NCI-H1417 treated with DMSO at 0.1 percent for 48 hours (cell line): ENCODE measurements around the gene SLC25A21.
"Not testable (repeated sequence)": the region's sequence is repeated elsewhere in the genome, so short reads cannot be mapped to it uniquely, and the experiment has no call there.

Experiments used
- DNase-seq: peaks from one replicate; lab custom pipeline; 2025; lab: John Stamatoyannopoulos, UW

The SLC25A21 gene

GRCh38 chr14:36820901-36821300 is 351.5 kb downstream of the SLC25A21 start:
- no peak for DNase-seq

GRCh38 chr14:36820111-36820709 is 352.2 kb downstream of the SLC25A21 start:
- DNase-seq = peak; percentile 57

GRCh38 chr14:36818794-36819384 is 353.5 kb downstream of the SLC25A21 start:
- no peak for DNase-seq

- DNase-seq = no peak
These were observed 354.2 kb downstream of the SLC25A21 start for GRCh38 chr14:36818246-36818645.

GRCh38 chr14:36817071-36817930 is 355.1 kb downstream of the SLC25A21 start:
- no peak for DNase-seq

- no peak for DNase-seq
These were observed 355.9 kb downstream of the SLC25A21 start for GRCh38 chr14:36816481-36816880.

- not testable (repeated sequence) for DNase-seq
These were observed 357.6 kb downstream of the SLC25A21 start for GRCh38 chr14:36814783-36815182.

GRCh38 chr14:36810209-36810608 is 362.2 kb downstream of the SLC25A21 start:
- no peak for DNase-seq

GRCh38 chr14:36807727-36808126 is 364.7 kb downstream of the SLC25A21 start:
- peak; percentile 64 for DNase-seq

- no peak for DNase-seq
These were observed 367.3 kb downstream of the SLC25A21 start for GRCh38 chr14:36805131-36805559.

GRCh38 chr14:36797634-36798033 is 374.8 kb downstream of the SLC25A21 start:
- DNase-seq = no peak

- no peak for DNase-seq
These were observed 381.0 kb downstream of the SLC25A21 start for GRCh38 chr14:36791402-36791801.

- peak; percentile 33 for DNase-seq
These were observed 386.9 kb downstream of the SLC25A21 start for GRCh38 chr14:36785511-36785910.

- no peak for DNase-seq
These were observed 387.9 kb downstream of the SLC25A21 start for GRCh38 chr14:36784541-36784940.

GRCh38 chr14:36781897-36782296 is 390.5 kb downstream of the SLC25A21 start:
- no peak for DNase-seq

- DNase-seq = no peak
These were observed 398.8 kb downstream of the SLC25A21 start for GRCh38 chr14:36773558-36773957.

GRCh38 chr14:36773136-36773540 is 399.3 kb downstream of the SLC25A21 start:
- no peak for DNase-seq

GRCh38 chr14:36771028-36771640 is 401.3 kb downstream of the SLC25A21 start:
- DNase-seq = peak; percentile 58

GRCh38 chr14:36768638-36769337 is 403.6 kb downstream of the SLC25A21 start:
- DNase-seq = no peak

GRCh38 chr14:36767603-36768281 is 404.7 kb downstream of the SLC25A21 start:
- DNase-seq = peak; percentile 48

GRCh38 chr14:36766974-36767373 is 405.4 kb downstream of the SLC25A21 start:
- DNase-seq = no peak
